ENCODE data around the gene RPS6KC1. TPM values are rescaled to one million over a fixed set of nuclear protein-coding genes. Genes with fewer than 3 reads are reported as not detected.
"Not testable (repeated sequence)": the region's sequence is repeated elsewhere in the genome, so short reads cannot be mapped to it uniquely, and the experiment has no call there.

RPS6KC1 gene
- total and polyA plus RNA-seq, 3 donors from 2014 or later, result 32.2 to 60.2 (median 55.5) TPM

- H3K36me3 ChIP-seq (ENCODE audit: low read depth, missing control alignments), result no peaks in the 10 kb centered on the region
- TF ChIP-seq CTCF (IDR thresholded peaks at IDR 0.05), result no peak
- H3K27ac ChIP-seq, result no peak overlapping the region
- H3K9me3 ChIP-seq, result no peaks in the 10 kb centered on the region
- no peaks in the 10 kb centered on the region for H3K27me3 ChIP-seq
- no peak overlapping the region for H3K4me3 ChIP-seq
- no peaks in the 10 kb centered on the region for H3K4me1 ChIP-seq
- DNase-seq, result no peak
- intact Hi-C loops (cut with DNase I; ENCODE audit: low total_unique reads), result no loop called here
Observed at GRCh38 chr1:213194855-213195254, 143.8 kb downstream of the RPS6KC1 start.

- WGBS, 2 donors, result 95 to 97% methylated on average over 10 of the region's 10 CpGs
- H3K36me3 ChIP-seq (ENCODE audit: low read depth, missing control alignments); intact Hi-C loops (cut with DNase I; ENCODE audit: low total_unique reads): not testable (repeated sequence)
Observed at GRCh38 chr1:213196328-213197054, 145.4 kb downstream of the RPS6KC1 start.

GRCh38 chr1:213200630-213201029 lies 149.6 kb downstream of the RPS6KC1 start:
- Histone ChIP-seq H3K27ac (no peak overlapping the region), H3K4me3 (no peak overlapping the region), H3K4me1 (no peaks in the 10 kb centered on the region), H3K9me3 (no peaks in the 10 kb centered on the region), H3K36me3 (ENCODE audit: low read depth, missing control alignments) (no peaks in the 10 kb centered on the region), H3K27me3 (no peaks in the 10 kb centered on the region)
- WGBS, 2 donors, result 97 to 98% methylated on average over 3 of the region's 3 CpGs
- intact Hi-C loops (cut with DNase I; ENCODE audit: low total_unique reads), result no loop called here
- no peak for DNase-seq
- TF ChIP-seq CTCF (IDR thresholded peaks at IDR 0.05) (no peak), POLR2A (IDR thresholded peaks at IDR 0.05) (no peak)

More at GRCh38 chr1:213196328-213197054, 145.4 kb downstream of the RPS6KC1 start:
- H3K9me3 ChIP-seq, H3K4me3 ChIP-seq, H3K4me1 ChIP-seq, DNase-seq, H3K27ac ChIP-seq, H3K27me3 ChIP-seq: not testable (repeated sequence)

GRCh38 chr1:213201380-213202155 lies 150.5 kb downstream of the RPS6KC1 start:
- H3K27me3 ChIP-seq, result no peaks in the 10 kb centered on the region
- intact Hi-C loops (cut with DNase I; ENCODE audit: low total_unique reads), result no loop called here
- 80 to 83% methylated on average over 1 of the region's 1 CpG for WGBS, 2 donors
- no peaks in the 10 kb centered on the region for H3K4me1 ChIP-seq
- no peak overlapping the region for H3K27ac ChIP-seq
- no peaks in the 10 kb centered on the region for H3K36me3 ChIP-seq (ENCODE audit: low read depth, missing control alignments)
- H3K4me3 ChIP-seq, result no peak overlapping the region
- no peaks in the 10 kb centered on the region for H3K9me3 ChIP-seq
- TF ChIP-seq POLR2A (IDR thresholded peaks at IDR 0.05), result no peak
- TF ChIP-seq CTCF (IDR thresholded peaks at IDR 0.05), result no peak
- DNase-seq, result no peak

GRCh38 chr1:213211201-213211600 lies 160.2 kb downstream of the RPS6KC1 start:
- Histone ChIP-seq H3K36me3 (ENCODE audit: low read depth, missing control alignments) (no peaks in the 10 kb centered on the region), H3K4me1 (no peaks in the 10 kb centered on the region), H3K27me3 (no peaks in the 10 kb centered on the region), H3K9me3 (no peaks in the 10 kb centered on the region), H3K4me3 (no peak overlapping the region), H3K27ac (no peak overlapping the region)
- intact Hi-C loops (cut with DNase I; ENCODE audit: low total_unique reads), result no loop called here
- no peak for DNase-seq
- TF ChIP-seq CTCF (IDR thresholded peaks at IDR 0.05), result no peak
- no peak for TF ChIP-seq POLR2A (IDR thresholded peaks at IDR 0.05)
- 89 to 91% methylated on average over 2 of the region's 2 CpGs for WGBS, 2 donors

GRCh38 chr1:213219076-213219475 lies 168.0 kb downstream of the RPS6KC1 start:
- H3K27ac ChIP-seq; DNase-seq; intact Hi-C loops (cut with DNase I; ENCODE audit: low total_unique reads); H3K9me3 ChIP-seq; H3K4me3 ChIP-seq; H3K36me3 ChIP-seq (ENCODE audit: low read depth, missing control alignments); H3K27me3 ChIP-seq; H3K4me1 ChIP-seq: not testable (repeated sequence)
- 90 to 95% methylated on average over 2 of the region's 2 CpGs for WGBS, 2 donors
